Measurements from ENCODE around the gene RNF149.
"Not testable (repeated sequence)": the region's sequence is repeated elsewhere in the genome, so short reads cannot be mapped to it uniquely, and the experiment has no call there.

The RNF149 gene

GRCh38 chr2:101330253-101330933, 21.9 kb upstream of the RNF149 start:
- DNase-seq = no peak

DNA sequence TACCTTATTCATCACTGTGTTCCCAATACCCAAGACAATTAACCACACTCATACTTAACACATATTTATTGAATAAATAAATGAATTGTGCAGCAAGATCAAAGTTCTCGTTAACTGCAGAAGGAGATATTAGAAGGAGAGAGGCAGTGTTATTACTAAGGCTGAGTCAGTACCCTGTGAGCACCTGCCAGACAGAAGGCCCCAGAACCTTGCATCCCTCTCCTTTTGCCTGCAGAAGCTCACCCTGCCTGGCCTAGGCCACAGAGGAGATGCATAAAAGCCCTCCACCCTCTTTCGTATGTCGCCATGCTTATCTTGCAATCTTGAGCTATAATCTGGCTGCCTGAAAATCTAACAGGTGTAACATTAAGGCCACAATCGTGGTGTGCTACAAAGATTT, 20.5 kb upstream of the RNF149 start:
- no peak for DNase-seq

- DNase-seq = no peak
Observed at GRCh38 chr2:101328474-101329007, 20.0 kb upstream of the RNF149 start.

- no peak for DNase-seq
Observed at GRCh38 chr2:101327863-101328394, 19.4 kb upstream of the RNF149 start.

DNA sequence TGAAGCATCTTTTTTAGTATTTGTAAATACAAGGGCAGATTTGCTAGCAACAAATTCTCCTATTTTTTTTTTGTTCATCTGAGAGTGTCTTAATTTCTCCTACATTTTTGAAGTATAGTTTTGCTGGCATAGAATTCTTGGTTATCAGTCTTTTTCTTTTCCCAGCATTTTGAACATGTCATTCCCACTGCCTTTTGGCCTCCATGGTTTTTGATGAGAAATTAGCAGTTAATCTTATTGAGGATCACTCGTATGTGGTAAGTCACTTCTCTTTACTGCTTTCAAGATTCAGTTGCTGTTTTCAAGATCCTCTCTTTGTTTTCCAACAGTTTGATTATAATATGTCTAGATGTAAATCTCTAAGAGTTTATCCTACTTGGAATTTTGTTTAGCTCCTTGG, 16.9 kb upstream of the RNF149 start:
- no peak for DNase-seq

GRCh38 chr2:101316568-101316967, 8.1 kb upstream of the RNF149 start:
- not testable (repeated sequence) for DNase-seq

DNA sequence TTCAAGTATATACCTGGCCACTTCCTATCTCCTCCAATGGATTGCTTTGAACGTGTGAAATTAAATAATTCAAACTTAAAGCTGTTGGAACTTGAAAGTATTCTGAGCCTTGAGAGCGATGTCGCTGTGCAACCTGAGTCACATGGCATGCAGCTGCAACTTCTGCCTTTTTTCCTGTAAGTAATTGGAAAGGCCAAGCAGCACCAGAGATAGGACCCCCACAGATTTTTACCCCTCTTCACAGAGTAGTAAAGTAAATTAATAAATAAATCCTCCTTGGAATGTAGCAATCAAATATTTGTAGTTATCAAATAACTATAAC, 3.2 kb upstream of the RNF149 start:
- no peak for DNase-seq

GRCh38 chr2:101310834-101311695, 2.6 kb upstream of the RNF149 start:
- DNase-seq = no peak

GRCh38 chr2:101310090-101310833, 1.8 kb upstream of the RNF149 start:
- no peak for DNase-seq

- DNase-seq = no peak
Observed at GRCh38 chr2:101307950-101308431, 510 bp downstream of the RNF149 start.

DNA sequence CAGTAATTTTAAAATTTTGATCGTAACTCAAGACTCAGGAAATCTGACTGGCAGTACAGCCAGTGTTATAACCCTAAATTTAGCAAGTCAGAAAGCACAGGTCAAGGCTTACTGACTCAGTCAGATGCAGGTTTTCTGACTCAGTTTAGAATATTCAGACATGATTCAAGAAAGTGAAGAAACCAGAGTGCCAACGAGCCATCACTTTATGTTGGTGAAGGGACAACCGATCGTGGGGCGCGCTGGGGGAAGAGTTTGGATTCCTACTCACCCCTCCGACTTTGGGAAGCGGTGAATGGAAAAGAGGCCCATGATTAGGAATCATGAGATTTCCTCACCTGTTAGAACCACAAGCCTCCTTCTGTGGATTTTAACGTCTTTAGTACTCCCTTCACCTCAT, 998 bp downstream of the RNF149 start:
- DNase-seq = no peak

- no peak for DNase-seq
Observed at GRCh38 chr2:101306410-101306809, 2.1 kb downstream of the RNF149 start.

GRCh38 chr2:101305492-101306078, 2.9 kb downstream of the RNF149 start:
- DNase-seq = no peak

GRCh38 chr2:101305035-101305434, 3.5 kb downstream of the RNF149 start:
- DNase-seq = no peak

GRCh38 chr2:101303688-101304087, 4.8 kb downstream of the RNF149 start:
- DNase-seq = no peak

- no peak for DNase-seq
Observed at GRCh38 chr2:101302016-101302415, 6.5 kb downstream of the RNF149 start.

- no peak for DNase-seq
Observed at GRCh38 chr2:101300836-101301235, 7.7 kb downstream of the RNF149 start.

- DNase-seq = no peak
Observed at GRCh38 chr2:101300164-101300563, 8.3 kb downstream of the RNF149 start.

- no peak for DNase-seq
Observed at GRCh38 chr2:101299604-101300003, 8.9 kb downstream of the RNF149 start.

DNA sequence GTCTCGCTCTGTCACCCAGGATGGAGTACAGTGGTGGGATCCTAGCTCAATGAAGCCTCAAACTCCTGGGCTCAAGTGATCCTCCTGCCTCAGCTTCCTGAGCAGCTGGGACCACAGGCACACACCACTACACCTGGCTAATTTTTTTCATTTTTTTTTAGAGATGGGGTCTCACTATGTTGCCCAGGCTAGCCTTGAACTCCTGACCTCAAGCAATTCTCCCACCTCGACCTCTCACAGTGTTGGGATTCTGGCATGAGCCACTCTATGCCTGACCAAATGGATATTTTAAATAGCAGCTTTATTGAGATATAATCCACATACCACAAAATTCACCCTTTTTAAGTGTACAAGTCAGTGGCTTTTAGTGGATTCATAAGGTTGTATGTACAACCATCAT, 11.1 kb downstream of the RNF149 start:
- no peak for DNase-seq

GRCh38 chr2:101296371-101296770, 12.1 kb downstream of the RNF149 start:
- no peak for DNase-seq

DNA sequence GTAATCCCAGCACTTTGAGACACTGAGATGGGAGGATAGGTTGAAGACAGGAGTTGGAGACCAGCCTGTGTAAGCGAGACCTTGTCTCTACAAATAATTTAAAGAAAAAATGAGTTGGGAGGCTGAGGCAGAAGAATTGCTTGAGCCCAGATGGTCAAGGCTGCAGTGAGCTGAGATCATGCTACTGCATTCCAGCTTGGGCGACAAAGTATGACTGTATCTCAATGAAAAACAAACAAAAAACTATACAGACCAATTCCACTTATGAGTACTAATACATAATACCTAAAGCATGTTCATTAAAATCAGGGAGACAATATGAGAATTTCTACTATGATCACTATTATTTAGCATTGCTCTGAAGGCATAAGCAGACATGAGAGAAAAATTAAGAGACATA, 12.6 kb downstream of the RNF149 start:
- DNase-seq = no peak

DNA sequence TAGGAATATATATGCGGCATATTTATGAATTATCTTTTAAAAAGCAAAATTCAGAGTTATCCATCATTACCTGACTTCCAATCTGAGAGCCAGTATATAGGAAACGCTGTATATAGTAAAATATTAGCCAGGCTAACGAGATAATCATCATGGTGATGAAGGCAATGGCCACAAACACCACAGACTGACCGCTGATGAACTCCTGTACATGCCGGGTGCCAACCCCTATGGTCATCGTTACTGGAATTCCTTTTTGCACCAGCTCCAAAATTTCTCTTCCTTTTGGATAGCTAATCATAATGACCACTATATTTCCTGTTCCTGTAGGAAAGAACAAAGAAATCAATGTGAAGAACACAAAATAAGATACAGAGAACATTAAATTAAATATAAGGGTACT, 13.6 kb downstream of the RNF149 start:
- no peak for DNase-seq

Measured in NCI-H446 (cell line).